T-helper 1 cell treated with Interleukin-12 subunit alpha and Interleukin-12 subunit beta and Interleukin-4 antibody, amounts not matched to agents 30 μg/mL and 1 μg/mL, for 36 hours (primary cell): Measurements from ENCODE around the gene FAM32A.

Experiments
- H3K27ac Mint-ChIP-seq: one replicate; pipeline ENCODE4 v1.8.0; 2021; ENCODE audit warnings: mild to moderate bottlenecking, mixed read lengths
- H3K27me3 Mint-ChIP-seq: one replicate; pipeline ENCODE4 v1.8.0; 2021; ENCODE audit warnings: low read depth, mixed read lengths
- H3K36me3 Mint-ChIP-seq: one replicate; pipeline ENCODE4 v1.8.0; 2021; ENCODE audit warnings: low read depth, mixed read lengths
- H3K4me1 Mint-ChIP-seq: one replicate; pipeline ENCODE4 v1.8.0; 2021; ENCODE audit warnings: low read depth, mixed read lengths
- H3K4me3 Mint-ChIP-seq: one replicate; pipeline ENCODE4 v1.8.0; 2021; ENCODE audit warnings: mild to moderate bottlenecking, moderate library complexity, mixed read lengths
- H3K9me3 Mint-ChIP-seq: one replicate; pipeline ENCODE4 v1.8.0; 2021; ENCODE audit warnings: mixed read lengths

FAM32A gene

DNA sequence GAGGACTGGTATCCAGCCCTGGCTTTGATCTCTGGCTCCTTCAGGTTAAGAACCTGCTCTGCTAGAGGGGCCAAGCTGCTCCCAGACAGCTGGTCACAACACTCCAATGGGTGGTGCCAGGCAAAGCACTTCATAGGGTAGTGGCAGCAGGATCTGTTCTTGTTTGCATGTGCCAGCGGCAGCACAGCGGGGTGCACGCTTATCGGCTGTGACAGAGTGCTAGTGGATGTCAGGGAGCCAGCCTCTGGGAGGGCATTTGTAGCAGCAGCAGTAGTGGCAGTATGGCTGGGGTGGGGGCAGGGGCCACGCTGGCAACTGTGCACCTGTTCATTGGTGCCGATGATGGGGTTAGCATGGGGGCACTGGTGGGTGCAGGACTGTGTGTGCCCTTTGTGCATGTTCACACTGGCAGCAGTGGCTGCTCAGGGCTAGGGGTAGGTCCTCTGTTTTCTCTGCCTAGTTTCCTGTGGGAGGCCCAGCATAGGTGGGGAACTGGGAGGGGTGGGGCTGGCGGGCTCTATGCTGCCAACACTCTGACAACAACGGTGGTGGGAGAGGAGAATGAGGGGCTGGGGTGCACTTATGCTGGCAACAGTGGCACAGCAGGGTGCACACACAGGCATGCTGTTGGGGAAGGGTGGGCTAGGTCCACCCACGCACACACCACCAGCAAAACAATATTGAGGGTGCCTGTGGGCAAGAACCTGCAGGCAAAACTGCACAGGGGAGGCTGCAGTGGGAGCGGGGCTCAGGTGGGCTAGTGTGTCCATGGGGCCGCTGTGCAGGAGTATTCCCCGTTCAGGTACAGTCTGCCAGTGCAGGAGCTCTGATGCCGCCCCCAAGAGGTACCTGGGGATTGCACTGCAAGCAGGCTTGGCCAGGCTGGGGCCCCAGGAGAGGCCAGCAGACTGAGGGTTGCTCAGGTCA lies 31.8 kb downstream of the FAM32A start:
- Mint-ChIP-seq H3K4me1 (peaks cover 22% of the 10 kb centered on the region), H3K27me3 (no peaks in the 10 kb centered on the region), H3K36me3 (peaks cover 80% of the 10 kb centered on the region), H3K27ac (no peak overlapping the region), H3K9me3 (peaks cover 21% of the 10 kb centered on the region), H3K4me3 (no peak overlapping the region)

DNA sequence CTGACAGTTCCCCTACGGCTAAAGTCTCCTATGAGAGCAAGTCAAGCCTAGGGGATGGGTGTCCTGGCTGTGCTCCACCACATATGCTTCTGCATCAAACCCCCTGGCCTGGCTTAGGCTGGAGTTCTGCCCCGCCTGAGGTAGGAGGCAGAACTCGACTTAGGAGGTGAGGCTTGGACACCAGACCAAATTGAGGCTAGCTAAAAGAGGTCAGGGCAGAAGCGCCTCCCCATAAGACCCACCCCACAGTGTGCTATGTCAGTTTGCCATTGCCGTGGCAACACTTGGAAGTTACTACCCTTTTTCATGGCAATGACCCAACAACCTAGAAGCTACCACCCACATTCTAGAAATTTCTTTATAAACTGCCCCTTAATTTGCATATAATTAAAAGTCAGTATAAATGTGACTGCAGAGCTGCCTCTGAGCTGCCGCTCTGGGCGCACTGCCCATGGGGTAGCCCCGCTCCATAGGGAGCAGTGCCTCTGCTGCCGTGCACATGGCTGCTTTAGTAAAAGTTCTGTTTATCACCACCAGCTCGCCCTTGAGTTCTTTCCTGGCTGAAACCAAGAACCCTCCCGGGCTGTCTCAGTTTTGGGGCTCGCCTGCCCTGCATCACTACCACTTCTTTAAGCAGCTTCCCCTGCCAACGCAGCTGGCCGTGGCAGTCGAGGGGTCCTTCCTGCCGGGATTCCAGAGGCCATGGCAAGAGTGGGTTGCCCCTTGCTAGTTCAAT lies 32.7 kb downstream of the FAM32A start:
- peaks cover 13% of the 10 kb centered on the region for H3K4me1 Mint-ChIP-seq
- no peak overlapping the region for H3K4me3 Mint-ChIP-seq

DNA sequence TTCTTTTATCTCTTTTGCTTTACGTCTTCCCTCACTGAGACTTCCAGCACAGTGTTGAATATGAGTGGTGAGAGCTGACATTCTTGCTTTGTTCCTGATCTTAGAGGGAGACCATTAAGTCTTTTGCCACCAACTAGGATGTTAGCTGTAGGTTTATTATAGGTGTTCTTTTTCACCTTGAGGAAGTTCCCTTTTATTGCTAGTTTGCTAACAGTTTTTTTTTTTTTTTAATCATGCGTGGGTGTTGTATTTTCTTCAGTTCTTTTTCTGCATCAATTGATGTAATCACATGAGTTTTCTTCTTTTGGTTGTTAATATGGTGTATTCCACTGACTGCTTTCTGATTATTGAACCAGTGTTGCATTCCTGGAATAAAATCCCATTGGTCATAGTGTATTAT lies 33.6 kb downstream of the FAM32A start:
- Mint-ChIP-seq H3K36me3 (peaks cover 74% of the 10 kb centered on the region), H3K4me3 (no peak overlapping the region), H3K27ac (no peak overlapping the region), H3K27me3 (no peaks in the 10 kb centered on the region), H3K9me3 (peaks cover 27% of the 10 kb centered on the region), H3K4me1 (peaks cover 11% of the 10 kb centered on the region)

More for the DNA sequence above, 32.7 kb downstream of the FAM32A start:
- Mint-ChIP-seq H3K27me3 (no peaks in the 10 kb centered on the region), H3K36me3 (peaks cover 78% of the 10 kb centered on the region), H3K9me3 (peaks cover 27% of the 10 kb centered on the region), H3K27ac (no peak overlapping the region)

DNA sequence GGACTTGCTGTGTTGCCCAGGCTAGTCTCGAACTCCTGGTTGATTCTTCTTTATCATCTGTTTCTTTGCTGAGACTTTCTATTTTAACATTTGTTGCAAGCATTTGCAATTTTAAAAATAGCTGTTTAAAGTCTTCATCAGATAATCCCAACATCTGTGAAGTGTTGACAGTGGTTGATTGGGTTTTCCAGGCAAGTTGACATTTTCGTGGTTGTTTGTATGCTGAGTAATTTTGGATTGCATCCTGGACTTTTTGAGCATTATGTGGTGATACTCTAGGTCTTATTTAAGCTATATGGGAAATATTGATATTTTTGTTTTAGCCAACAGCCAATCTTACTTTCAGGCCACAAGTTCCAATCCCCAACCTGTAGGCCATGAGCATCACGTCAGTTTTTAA lies 37.6 kb downstream of the FAM32A start:
- Mint-ChIP-seq H3K36me3 (peaks cover 49% of the 10 kb centered on the region), H3K4me1 (no peaks in the 10 kb centered on the region), H3K4me3 (no peak overlapping the region), H3K27ac (no peak overlapping the region), H3K27me3 (no peaks in the 10 kb centered on the region), H3K9me3 (peaks cover 27% of the 10 kb centered on the region)

DNA sequence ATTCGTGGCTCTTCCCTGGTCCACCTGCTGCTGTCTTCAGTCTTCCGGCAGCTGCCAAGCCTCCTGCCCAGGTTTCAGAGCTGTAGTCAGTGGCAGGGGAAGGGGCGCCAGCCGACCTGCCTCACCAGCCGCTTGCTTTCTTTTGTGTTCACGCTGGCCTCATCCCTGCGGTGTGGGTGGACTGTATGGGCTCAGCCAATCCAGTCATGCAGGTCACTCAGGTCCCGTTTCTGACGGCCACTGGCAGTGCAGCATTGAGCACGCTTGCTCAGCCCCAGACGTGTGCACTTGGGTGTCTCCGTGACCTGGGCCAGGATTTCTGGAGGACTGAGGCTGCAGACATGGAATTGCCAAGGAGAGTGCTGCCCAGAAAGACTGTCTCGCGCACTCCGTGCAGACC lies 38.5 kb downstream of the FAM32A start:
- peaks cover 40% of the 10 kb centered on the region for H3K36me3 Mint-ChIP-seq
- no peak overlapping the region for H3K27ac Mint-ChIP-seq
- peaks cover 27% of the 10 kb centered on the region for H3K9me3 Mint-ChIP-seq
- H3K27me3 Mint-ChIP-seq, result no peaks in the 10 kb centered on the region
- no peaks in the 10 kb centered on the region for H3K4me1 Mint-ChIP-seq
- H3K4me3 Mint-ChIP-seq, result no peak overlapping the region

DNA sequence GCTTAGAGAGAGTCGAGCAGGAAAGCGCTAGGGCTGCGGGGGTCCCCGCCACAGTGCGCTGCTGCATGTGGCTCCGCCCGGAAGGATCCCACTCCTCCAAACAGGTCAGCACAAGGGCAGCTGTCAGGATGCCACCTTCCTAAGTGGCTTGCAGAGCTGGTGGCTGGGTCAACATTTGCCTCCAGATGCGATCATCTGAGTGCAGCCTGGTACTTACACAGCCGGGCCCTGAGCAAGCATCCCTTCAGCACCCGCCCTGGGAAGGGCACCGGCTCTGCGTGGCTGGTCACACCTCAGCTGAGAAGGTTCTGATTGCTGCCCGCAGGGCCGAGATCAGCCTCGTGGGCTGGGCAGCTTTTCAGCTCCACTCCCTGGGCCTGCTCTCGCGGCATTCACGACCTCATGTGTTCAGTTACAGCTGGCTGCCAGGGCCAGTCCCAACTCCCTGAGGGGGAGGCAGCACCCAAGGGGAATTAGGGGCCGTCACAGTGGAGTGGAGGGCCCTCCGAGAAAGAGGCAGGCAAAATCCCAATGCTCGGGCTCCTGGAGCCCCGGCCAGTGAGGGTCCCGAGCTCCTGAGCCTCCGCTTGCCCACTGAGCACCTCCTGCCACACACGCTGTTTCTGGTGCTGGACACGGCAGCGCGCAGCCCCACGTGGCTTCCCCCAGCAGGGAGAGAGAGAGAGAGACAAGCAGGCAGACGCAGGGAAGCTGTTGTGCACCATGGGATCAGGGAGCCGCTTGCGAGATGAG lies 39.3 kb downstream of the FAM32A start:
- Mint-ChIP-seq H3K9me3 (peaks cover 22% of the 10 kb centered on the region), H3K4me1 (no peaks in the 10 kb centered on the region), H3K27ac (no peak overlapping the region), H3K27me3 (no peaks in the 10 kb centered on the region), H3K36me3 (peaks cover 36% of the 10 kb centered on the region), H3K4me3 (no peak overlapping the region)

DNA sequence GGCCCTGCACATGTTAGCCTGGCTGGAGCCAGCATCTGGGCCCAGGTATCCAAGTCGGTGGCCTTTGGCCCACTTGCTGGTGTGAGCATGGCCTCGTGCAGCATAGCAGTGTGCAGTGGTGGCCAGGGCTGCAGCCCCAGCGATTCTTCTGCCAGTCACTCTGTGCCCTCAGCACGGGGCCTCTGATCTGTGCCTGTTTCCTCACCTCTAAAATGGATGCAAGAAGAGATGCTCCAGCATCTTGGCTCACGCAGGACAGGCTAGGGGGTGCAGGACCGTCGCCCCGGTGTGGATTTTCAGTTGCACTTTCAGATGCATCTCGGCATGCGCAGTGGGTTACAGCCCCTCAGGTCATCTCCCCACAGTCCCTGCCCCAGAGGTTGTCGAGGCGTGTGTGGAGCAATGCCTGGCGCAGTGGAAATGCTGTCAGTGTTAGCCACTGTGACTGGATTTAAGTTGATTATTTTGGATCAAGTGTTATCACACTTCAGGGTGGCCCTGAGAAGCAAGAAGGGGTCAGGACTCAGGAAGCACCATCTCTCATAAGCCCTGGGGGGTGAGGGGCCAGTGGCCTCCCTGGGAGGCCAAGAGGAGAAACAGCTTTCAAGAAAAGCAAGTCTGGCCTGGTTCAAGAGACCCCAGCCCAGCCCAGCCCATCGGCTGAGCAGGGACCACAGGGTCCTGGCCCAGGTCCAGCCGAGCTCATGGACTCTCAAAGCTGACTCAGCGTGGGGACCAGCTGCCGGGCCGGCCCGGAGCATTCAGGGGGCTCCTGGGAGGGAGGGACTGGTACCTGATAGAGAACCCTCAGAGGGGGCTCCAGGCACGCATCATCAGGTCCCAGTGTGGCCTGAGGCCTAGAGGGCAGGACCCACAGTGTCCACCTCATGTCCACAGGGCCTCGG lies 40.3 kb downstream of the FAM32A start:
- no peak overlapping the region for H3K27ac Mint-ChIP-seq
- H3K9me3 Mint-ChIP-seq, result peaks cover 12% of the 10 kb centered on the region
- H3K36me3 Mint-ChIP-seq, result peaks cover 30% of the 10 kb centered on the region
- H3K4me1 Mint-ChIP-seq, result no peaks in the 10 kb centered on the region
- no peaks in the 10 kb centered on the region for H3K27me3 Mint-ChIP-seq
- no peak overlapping the region for H3K4me3 Mint-ChIP-seq

DNA sequence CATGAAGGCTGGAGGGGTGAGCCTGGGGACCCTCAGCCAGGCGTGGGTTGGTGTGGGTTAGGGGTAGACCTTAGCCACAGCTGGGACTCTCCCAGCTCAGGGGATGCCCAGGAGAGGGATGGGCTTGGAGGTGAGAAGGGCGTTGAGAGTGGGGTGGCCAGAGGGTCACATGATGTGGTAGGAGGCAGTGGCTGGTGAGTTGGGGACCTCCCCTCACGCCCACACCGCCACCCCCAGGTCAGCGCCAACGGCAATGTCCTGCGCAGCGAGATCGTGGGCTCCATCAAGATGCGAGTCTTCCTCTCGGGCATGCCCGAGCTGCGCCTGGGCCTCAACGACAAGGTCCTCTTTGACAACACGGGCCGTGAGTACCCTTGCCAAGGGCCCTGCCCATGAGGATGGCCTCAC lies 41.0 kb downstream of the FAM32A start:
- Mint-ChIP-seq H3K9me3 (peaks cover 6% of the 10 kb centered on the region), H3K27ac (no peak overlapping the region), H3K4me3 (no peak overlapping the region), H3K27me3 (no peaks in the 10 kb centered on the region), H3K4me1 (no peaks in the 10 kb centered on the region), H3K36me3 (peaks cover 25% of the 10 kb centered on the region)

DNA sequence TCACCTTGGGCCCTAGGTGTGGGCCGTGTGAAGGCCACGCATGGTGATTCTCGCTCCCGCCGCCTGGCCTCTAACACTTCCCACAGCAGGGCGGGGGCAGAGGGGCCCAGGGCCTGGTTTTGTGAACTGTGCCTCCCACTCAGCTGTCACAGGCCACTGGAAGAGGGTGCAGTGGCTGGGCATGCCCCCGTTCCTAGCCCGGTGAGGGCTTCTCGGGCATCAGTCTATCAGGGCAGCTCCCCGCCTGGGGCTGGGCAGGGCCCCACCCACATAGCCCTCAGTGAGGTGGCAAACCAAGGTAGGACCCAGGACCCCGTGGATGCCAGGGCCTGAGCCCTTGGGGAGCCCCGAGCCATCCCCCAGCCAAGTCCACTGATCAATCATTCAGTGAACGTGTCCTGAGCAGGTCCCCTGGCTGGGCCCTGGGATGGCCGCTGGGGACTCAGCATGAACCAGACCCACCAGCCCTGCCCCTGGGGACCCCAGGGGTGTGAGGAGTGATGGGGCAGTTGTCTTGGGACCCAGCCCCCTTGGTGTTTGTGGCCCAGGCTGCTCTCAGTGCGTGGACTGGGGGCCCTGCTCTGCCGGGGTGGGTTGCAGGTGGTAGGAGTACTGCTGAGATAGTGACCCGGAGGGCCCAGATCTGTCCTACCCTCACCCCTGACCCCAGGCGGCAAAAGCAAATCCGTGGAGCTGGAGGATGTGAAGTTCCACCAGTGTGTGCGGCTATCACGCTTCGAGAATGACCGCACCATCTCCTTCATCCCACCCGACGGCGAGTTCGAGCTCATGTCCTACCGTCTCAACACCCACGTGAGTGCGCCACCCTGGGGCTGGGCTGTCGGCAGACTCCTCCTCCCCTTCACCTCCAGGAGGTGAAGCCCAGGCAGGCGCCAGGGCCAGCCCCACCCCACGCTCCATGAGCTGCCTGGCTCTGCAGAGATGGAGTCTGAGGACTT lies 41.9 kb downstream of the FAM32A start:
- Mint-ChIP-seq H3K4me1 (no peaks in the 10 kb centered on the region), H3K4me3 (no peak overlapping the region), H3K27me3 (no peaks in the 10 kb centered on the region), H3K27ac (no peak overlapping the region), H3K36me3 (peaks cover 19% of the 10 kb centered on the region), H3K9me3 (peaks cover 6% of the 10 kb centered on the region)

DNA sequence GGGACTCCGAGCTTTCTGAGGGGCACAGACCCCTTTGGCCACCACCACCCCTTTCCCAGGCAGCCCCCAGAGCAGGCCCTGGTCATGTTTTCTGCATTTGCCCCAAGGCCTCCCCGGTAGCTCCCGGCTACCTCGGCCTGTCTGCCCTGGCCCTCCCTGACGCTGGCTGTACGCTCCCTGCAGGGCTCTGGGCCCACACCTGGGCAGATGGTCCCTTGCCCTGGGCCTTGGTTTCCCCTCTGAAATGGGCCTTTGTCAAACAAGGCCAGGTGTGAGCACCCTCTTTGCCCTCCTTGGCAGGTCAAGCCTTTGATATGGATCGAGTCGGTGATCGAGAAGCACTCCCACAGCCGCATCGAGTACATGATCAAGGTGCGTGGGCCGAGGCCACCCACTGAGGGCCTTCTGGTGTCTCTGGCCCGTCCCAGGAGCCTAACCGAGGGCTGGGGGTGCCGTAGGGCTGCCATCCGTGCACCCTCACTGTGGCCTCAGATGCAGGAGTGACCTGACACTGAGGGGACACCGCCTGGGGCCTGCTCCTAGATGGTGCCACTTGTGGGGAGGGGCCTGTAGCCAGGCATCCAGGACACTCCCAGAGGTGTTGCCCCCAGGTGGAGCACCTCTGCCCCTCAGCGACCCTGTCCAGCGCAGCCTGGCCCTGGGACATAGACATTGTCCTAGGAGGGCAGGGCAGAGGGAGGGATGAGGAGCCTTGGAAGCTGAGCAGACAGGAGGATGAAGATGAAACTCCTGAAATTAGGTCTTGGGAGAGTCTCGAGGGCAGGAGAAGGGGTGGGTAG lies 42.8 kb downstream of the FAM32A start:
- Mint-ChIP-seq H3K27ac (no peak overlapping the region), H3K27me3 (no peaks in the 10 kb centered on the region), H3K4me1 (no peaks in the 10 kb centered on the region), H3K4me3 (no peak overlapping the region), H3K36me3 (peaks cover 17% of the 10 kb centered on the region), H3K9me3 (no peaks in the 10 kb centered on the region)

DNA sequence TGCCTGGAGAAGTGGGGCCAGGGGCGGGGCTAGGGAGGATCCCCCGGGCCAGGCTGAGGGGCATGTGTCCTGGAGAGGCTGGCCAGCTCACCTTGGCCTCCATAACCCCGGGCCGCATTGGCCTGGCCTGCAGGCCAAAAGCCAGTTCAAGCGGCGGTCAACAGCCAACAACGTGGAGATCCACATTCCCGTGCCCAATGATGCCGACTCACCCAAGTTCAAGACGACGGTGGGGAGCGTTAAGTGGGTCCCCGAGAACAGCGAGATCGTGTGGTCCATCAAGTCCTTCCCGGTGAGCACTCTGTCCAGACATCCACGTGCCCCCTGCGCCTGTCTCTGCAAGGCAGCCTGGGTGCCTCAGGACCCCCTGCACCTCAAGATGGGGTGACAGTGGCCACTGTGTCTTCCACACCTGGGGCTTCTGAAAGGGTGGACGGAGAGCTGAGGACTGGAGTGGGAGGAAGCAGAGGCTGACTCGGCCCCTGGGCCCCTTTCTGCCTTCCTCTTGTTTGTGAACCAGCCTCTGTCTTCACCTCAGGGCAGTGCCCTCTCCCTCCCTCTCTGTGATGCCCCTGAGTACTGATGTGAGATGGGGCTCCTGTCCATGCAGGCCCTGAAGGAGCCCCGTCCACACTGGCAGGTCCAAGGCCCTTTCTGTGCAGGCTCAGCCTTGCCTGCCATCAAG lies 43.6 kb downstream of the FAM32A start:
- Mint-ChIP-seq H3K4me3 (no peak overlapping the region), H3K4me1 (no peaks in the 10 kb centered on the region), H3K36me3 (peaks cover 14% of the 10 kb centered on the region), H3K27ac (no peak overlapping the region), H3K27me3 (no peaks in the 10 kb centered on the region), H3K9me3 (no peaks in the 10 kb centered on the region)

DNA sequence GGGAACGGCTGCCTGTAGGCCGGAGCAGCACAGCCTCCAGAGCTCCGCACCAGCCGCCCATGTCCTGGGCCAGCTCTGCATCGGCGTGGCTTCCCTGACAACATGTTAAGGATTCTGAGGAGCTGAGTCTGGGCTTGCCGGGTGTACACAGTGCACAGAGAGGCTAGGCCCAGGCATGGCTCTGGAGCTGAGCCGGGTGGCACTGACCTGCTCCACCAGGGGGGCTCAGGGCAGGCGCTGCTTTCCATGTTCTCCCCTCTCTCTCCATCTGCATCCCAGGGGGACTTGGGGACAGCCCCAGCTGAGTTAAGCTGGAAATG lies 44.1 kb downstream of the FAM32A start:
- H3K36me3 Mint-ChIP-seq, result peaks cover 16% of the 10 kb centered on the region
- no peaks in the 10 kb centered on the region for H3K9me3 Mint-ChIP-seq
- H3K4me1 Mint-ChIP-seq, result no peaks in the 10 kb centered on the region
- no peak overlapping the region for H3K4me3 Mint-ChIP-seq
- no peak overlapping the region for H3K27ac Mint-ChIP-seq
- no peaks in the 10 kb centered on the region for H3K27me3 Mint-ChIP-seq
